Keratinocyte (primary cell): ENCODE data around the gene CACNG4. TPM values are rescaled to one million over a fixed set of nuclear protein-coding genes. Genes with fewer than 3 reads are reported as not detected.

Source experiments
- DNase-seq: peaks from one replicate; pipeline ENCODE4 v3.0.0-alpha.2; 2011; ENCODE audit warnings: low read depth, missing footprints, low spot score
- FAIRE-seq: peaks from 2 replicates; lab custom pipeline; 2011; peaks lifted over from hg19 to GRCh38; lab: Jason Lieb, UNC
- H2AFZ ChIP-seq: 2 replicates; pipeline ENCODE4 v1.6.0; 2012; ENCODE audit warnings: low read length, control low read depth, inconsistent platforms; ENCODE audit not compliant: control insufficient read depth
- H3K27ac ChIP-seq: 2 replicates; pipeline ENCODE4 v1.5.1; 2011; ENCODE audit warnings: low read length; ENCODE audit not compliant: control insufficient read depth, insufficient read depth
- H3K27me3 ChIP-seq: 3 replicates; pipeline ENCODE4 v1.6.0; 2011; ENCODE audit warnings: low read length; ENCODE audit not compliant: control insufficient read depth, insufficient read depth; ENCODE audit errors: extremely low read depth
- H3K36me3 ChIP-seq, 2 experiments: 2 replicates in 1 of 2; 3 replicates in 1 of 2; pipeline ENCODE4 v1.5.1; 2011; ENCODE audit warnings: low read length in 2 of 2, mild to moderate bottlenecking in 1 of 2; ENCODE audit not compliant: control insufficient read depth in 2 of 2, insufficient read depth in 2 of 2; ENCODE audit errors: extremely low read depth in 1 of 2
- H3K4me1 ChIP-seq: 3 replicates; pipeline ENCODE4 v1.5.1; 2011; ENCODE audit warnings: low read length; ENCODE audit not compliant: control insufficient read depth, insufficient read depth; ENCODE audit errors: extremely low read depth
- H3K4me2 ChIP-seq: 3 replicates; pipeline ENCODE4 v1.6.0; 2011; ENCODE audit warnings: low read depth, low read length; ENCODE audit not compliant: control insufficient read depth, insufficient read depth; ENCODE audit errors: extremely low read depth
- H3K4me3 ChIP-seq, 3 experiments: fragments of 200-600 bp in 1 of 3; sonication (generic) in 1 of 3; 2 replicates in 2 of 3; 3 replicates in 1 of 3; pipeline ENCODE4 v1.5.1; 2011 to 2016; ENCODE audit warnings: low read length in 3 of 3, mild to moderate bottlenecking in 3 of 3, control low read depth in 2 of 3, inconsistent platforms in 1 of 3, low read depth in 1 of 3, mixed read lengths in 1 of 3, mixed run types in 1 of 3, moderate library complexity in 1 of 3; ENCODE audit not compliant: control insufficient read depth in 2 of 3, insufficient read depth in 2 of 3; ENCODE audit errors: extremely low read depth in 1 of 3
- H3K79me2 ChIP-seq: 2 replicates; pipeline ENCODE4 v1.6.0; 2012; ENCODE audit warnings: low read length; ENCODE audit not compliant: control insufficient read depth, insufficient read depth
- H3K9ac ChIP-seq: 3 replicates; pipeline ENCODE4 v1.6.0; 2011; ENCODE audit warnings: low read length; ENCODE audit not compliant: control insufficient read depth, insufficient read depth; ENCODE audit errors: extremely low read depth
- H3K9me1 ChIP-seq: 3 replicates; pipeline ENCODE4 v1.6.0; 2011; ENCODE audit warnings: low read length; ENCODE audit not compliant: control insufficient read depth, insufficient read depth; ENCODE audit errors: extremely low read depth
- H3K9me3 ChIP-seq: 2 replicates; pipeline ENCODE4 v1.5.1; 2012; ENCODE audit warnings: low read depth, low read length; ENCODE audit not compliant: control insufficient read depth
- H4K20me1 ChIP-seq: 3 replicates; pipeline ENCODE4 v1.6.0; 2011; ENCODE audit warnings: low read length; ENCODE audit not compliant: control insufficient read depth, insufficient read depth; ENCODE audit errors: extremely low read depth
- CTCF ChIP-seq, 3 experiments: IDR thresholded peaks in 1 of 3; conservative IDR thresholded peaks in 1 of 3; optimal IDR thresholded peaks in 1 of 3; 2 replicates in 2 of 3; 3 replicates in 1 of 3; pipeline versions ENCODE3 to v1.5.1; 2011; ENCODE audit warnings: low read length in 3 of 3, mild to moderate bottlenecking in 3 of 3, moderate library complexity in 2 of 3, control low read depth in 1 of 3, inconsistent platforms in 1 of 3; ENCODE audit not compliant: insufficient read depth in 2 of 3; ENCODE audit errors: extremely low read depth in 1 of 3
- EZH2 ChIP-seq: IDR thresholded peaks from one replicate; pipeline ENCODE4 v1.6.1; 2012; ENCODE audit warnings: inconsistent platforms, mild to moderate bottlenecking, low read length, moderate library complexity
- dilution Hi-C: fragments of 300-500 bp; cut with MboI; formaldehyde crosslinking; loops from one replicate; pipeline ENCODE4 v1.7.0; 2020; ENCODE audit warnings: low sequenced_read_pairs; ENCODE audit not compliant: extremely low pct_ligation_motif_present
- polyA plus RNA-seq, 5 experiments: library from polyadenylated mRNA; depleted of rRNA in 3 of 5; stranded (reverse) in 3 of 5; stranded (forward) in 1 of 5; unstranded in 1 of 5; fragments of >200 nt; gene quantifications; 1 replicate in 1 of 5; 2 replicates in 3 of 5; 3 replicates in 1 of 5; pipeline versions ENCODE4 v1.2.1 to v1.2.3, GENCODE V29; 2011 to 2012; ENCODE audit warnings: missing spikeins in 2 of 5, low read depth in 1 of 5, low replicate concordance in 1 of 5

CACNG4 gene
- polyA plus RNA-seq, 1 donor (not counting 4 experiments of a cell fraction or from before 2014, with no cell fraction given) = not detected

DNA sequence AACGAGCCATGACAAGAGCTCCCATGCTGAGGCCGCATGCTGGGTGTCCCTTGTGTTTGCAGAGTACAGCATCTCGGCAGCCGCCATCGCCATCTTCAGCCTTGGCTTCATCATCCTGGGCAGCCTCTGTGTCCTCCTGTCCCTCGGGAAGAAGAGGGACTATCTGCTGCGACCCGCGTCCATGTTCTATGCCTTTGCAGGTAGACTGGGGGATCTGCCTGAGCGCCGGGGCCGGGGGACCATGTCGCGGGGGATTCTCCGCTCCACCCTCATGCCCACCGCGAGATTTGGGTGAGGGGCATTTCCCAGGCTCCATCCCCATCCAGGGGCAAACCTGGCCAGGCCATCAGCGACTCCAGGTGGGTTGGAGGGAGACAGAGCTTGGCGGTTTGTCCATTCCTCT lies 90.5 kb downstream of the CACNG4 start:
- no peak overlapping the region for H3K27ac ChIP-seq
- DNase-seq (no peak), FAIRE-seq (no peak)
- H3K9me3 ChIP-seq = no peaks in the 10 kb centered on the region
- no peak for TF ChIP-seq EZH2
- no peak for TF ChIP-seq CTCF (optimal IDR thresholded peaks at IDR 0.05 in 1 of 3, IDR thresholded peaks at IDR 0.05 in 1 of 3, conservative IDR thresholded peaks at IDR 0.05 in 1 of 3; ENCODE audit: extremely low read depth in 1 of 3, insufficient read depth in 2 of 3, low read length in 3 of 3)
- no peak overlapping the region for H2AFZ ChIP-seq
- dilution Hi-C loops = no loop called here
- no peaks in the 10 kb centered on the region for H4K20me1 ChIP-seq
- no peaks in the 10 kb centered on the region for H3K9me1 ChIP-seq
- no peaks in the 10 kb centered on the region for H3K36me3 ChIP-seq
- no peaks in the 10 kb centered on the region for H3K79me2 ChIP-seq
- no peak overlapping the region for H3K9ac ChIP-seq
- H3K4me2 ChIP-seq = no peak overlapping the region
- H3K4me3 ChIP-seq = no peak overlapping the region
- H3K4me1 ChIP-seq = no peaks in the 10 kb centered on the region
- peaks cover 4% of the 10 kb centered on the region for H3K27me3 ChIP-seq

GRCh38 chr17:67055811-67056745 lies 91.6 kb downstream of the CACNG4 start:
- peaks cover 4% of the 10 kb centered on the region for H3K27me3 ChIP-seq
- H3K9me3 ChIP-seq = no peaks in the 10 kb centered on the region
- no peaks in the 10 kb centered on the region for H3K36me3 ChIP-seq
- FAIRE-seq = no peak
- no peaks in the 10 kb centered on the region for H3K4me1 ChIP-seq
- H3K27ac ChIP-seq = no peak overlapping the region
- H2AFZ ChIP-seq = no peak overlapping the region
- H3K4me2 ChIP-seq = no peak overlapping the region
- no peaks in the 10 kb centered on the region for H3K9me1 ChIP-seq
- no peak for DNase-seq
- no peaks in the 10 kb centered on the region for H4K20me1 ChIP-seq
- H3K79me2 ChIP-seq = no peaks in the 10 kb centered on the region
- no peak overlapping the region for H3K9ac ChIP-seq
- TF ChIP-seq CTCF (optimal IDR thresholded peaks at IDR 0.05 in 1 of 3, IDR thresholded peaks at IDR 0.05 in 1 of 3, conservative IDR thresholded peaks at IDR 0.05 in 1 of 3; ENCODE audit: extremely low read depth in 1 of 3, insufficient read depth in 2 of 3, low read length in 3 of 3) = no peak
- TF ChIP-seq EZH2 = no peak
- no peak overlapping the region for H3K4me3 ChIP-seq
- dilution Hi-C loops = no loop called here
